NCI-H2171 treated with DMSO at 0.1 percent for 48 hours (cell line): ENCODE results near the gene HMSD.
A peak's percentile ranks its signal among the peaks of the same experiment; 100 is the strongest.

ENCODE experiments used
- DNase-seq: peaks from one replicate; lab custom pipeline; 2025; lab: John Stamatoyannopoulos, UW

HMSD gene

GRCh38 chr18:63992751-63993150, 43.6 kb downstream of the HMSD start:
- no peak for DNase-seq

- peak; percentile 70 for DNase-seq
Observed at GRCh38 chr18:63994783-63995399, 45.8 kb downstream of the HMSD start.

- no peak for DNase-seq
Observed at GRCh38 chr18:63997041-63997440, 47.9 kb downstream of the HMSD start.

GRCh38 chr18:63997606-63998005, 48.5 kb downstream of the HMSD start:
- no peak for DNase-seq

GRCh38 chr18:63999871-64000270, 50.8 kb downstream of the HMSD start:
- no peak for DNase-seq

GRCh38 chr18:64002581-64002980, 53.5 kb downstream of the HMSD start:
- DNase-seq = no peak

- DNase-seq = no peak
Observed at GRCh38 chr18:64009305-64009704, 60.2 kb downstream of the HMSD start.
